Activated effector memory CD4-positive, alpha-beta T cell treated with anti-CD3 and anti-CD28 coated beads, Interleukin-2, amount 50 U/mL, for 16 hours (primary cell): ENCODE measurements around the gene PKD2.
"Not testable (repeated sequence)": the region's sequence is repeated elsewhere in the genome, so short reads cannot be mapped to it uniquely, and the experiment has no call there.

ENCODE experiments used
- DNase-seq: peaks from one replicate; pipeline ENCODE4 v3.0.0-alpha.2; 2020

PKD2 gene

DNA sequence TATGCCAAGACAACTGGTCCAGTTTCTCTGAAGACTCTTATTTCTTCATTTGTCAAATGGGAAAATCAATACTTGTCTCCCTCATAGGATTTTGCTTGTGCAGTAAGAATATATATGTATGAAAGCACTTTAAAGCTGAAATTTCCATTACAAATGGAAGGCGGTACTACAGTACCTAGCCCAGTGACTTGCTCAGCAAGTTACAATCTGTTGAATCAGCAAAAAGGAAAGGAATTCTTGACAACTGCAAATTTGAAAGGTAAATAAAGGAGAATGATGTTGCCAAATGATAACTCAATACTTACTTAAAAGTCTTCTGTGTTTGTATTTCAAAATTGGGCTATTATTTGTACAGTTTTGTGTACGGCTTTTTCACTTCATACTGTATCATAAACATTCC lies 71.1 kb downstream of the PKD2 start:
- DNase-seq, result no peak

DNA sequence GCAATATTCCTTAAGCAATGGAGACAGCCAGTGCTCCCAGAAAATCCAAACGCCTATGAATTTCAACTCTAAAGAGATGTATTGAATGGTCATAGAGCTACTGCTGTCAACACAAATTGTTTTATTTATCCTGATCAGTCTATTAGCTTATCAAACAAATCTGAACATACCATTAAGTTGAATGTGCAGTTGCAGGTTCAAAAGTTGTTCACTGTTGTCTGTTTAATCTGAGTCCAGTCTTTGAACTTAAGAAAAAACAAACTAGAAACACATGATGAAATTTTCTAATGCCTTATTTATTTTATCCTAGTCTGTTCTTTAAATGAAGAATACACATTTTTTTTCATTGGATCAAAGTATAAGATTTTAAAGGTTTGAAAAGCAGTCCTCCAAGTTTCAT lies 73.2 kb downstream of the PKD2 start:
- no peak for DNase-seq

DNA sequence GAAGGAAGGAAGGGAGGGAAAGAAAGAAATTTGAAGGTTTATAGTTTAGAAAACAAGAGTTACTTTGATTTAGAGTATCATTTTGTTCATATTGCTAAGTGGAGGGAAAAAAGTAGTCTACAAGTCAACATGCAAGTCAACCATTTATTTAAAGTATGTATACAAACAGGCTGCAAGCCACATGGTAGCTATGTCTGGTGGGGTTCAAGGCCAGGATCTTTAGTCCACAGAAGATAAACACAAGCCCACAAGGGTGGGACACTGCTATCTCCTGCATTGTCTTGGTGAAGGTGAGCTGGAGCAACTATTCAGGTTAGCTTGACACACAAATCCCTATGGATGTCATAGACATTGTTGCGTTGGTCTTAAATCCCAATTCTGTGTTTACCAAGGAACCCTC lies 79.6 kb downstream of the PKD2 start:
- DNase-seq, result no peak

DNA sequence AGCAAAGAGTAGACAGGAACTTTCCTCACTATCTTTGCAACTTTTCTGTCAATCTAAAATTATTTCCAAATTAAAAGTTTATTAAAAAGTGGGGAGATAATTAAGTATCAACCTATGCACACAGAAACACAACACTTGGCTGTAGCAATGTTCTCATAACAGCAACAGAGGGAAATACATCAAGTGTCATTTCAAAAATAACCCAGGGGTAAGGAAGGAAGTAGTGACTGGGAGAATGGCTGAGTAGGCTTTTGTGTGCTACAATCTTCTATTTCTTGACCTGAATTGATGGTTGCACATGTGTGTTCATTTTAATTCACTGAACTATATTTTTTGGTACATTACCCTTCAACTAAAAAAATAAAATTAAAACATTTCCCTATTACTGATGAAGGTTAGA lies 83.5 kb downstream of the PKD2 start:
- no peak for DNase-seq

DNA sequence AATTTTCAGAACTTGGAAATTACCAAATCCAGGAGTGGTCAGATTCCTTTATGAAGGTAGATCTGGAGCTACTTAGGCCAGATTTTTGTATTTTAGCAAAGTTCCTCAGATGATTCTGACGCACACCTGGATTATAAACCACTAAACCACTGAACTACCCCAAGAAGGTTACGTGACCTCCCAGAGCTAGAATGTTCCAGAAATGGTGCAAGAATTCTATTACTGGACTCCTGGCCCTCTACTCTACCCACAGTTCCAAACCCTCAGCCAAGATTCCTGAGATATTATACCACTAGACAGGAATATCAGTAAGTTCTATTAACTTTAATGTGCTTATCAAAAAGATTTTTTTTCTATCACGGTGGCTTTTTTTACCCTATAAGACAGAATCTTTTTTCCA lies 83.9 kb downstream of the PKD2 start:
- DNase-seq, result no peak

DNA sequence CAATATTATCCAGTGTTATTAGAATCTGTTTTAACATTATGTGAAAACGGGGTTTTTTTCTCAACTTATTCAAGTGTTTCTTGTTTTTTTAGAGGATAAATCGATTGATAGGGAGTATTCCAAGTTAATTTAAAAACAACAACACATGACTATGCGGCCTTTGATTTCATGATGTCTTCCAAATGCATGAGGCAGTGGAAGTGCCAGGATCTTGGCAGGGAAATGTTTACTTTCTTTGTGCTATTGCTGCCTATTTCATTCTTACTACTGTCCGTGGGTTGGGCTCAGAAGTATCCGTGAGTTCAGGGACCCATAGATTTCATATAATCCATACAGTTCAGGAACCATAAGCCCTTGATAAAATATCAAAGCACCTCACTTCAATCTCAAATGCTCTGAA lies 86.4 kb downstream of the PKD2 start:
- DNase-seq, result no peak

DNA sequence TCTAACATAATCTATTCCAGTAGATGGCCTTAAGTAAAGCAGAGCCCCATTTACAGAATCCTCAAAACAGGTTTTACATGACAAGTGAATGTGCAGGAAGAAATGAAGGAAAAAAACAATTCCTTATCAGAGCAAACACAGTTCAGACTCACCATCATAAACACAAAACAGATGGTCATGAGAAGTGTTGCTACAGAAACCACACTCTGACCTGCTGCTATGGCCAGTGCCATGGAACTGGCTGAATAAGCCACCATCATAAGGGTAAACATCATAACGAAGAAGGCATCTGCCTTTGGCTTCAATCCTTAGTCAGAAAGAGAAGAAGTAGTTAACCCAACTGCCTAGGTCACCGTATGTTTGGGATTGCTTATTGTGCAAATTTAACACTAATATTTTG lies 89.9 kb downstream of the PKD2 start:
- no peak for DNase-seq

DNA sequence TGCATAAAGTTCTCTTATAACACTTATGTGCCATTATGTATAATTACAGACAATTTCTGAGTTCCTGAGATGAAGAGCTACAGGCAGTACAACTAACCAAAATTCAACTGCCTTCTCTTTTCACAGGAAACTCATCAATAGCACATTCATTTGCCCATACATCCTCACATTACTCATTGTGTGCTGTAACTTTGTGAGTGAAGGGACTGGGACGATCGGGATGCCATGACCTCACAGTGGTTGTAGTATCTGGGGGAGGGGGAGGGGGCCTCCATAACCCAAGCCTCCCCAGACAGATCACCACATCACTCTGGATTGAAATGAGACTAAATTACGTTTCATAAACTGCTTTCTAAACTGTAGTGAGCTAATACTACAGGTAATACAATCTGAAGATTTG lies 90.3 kb downstream of the PKD2 start:
- no peak for DNase-seq

DNA sequence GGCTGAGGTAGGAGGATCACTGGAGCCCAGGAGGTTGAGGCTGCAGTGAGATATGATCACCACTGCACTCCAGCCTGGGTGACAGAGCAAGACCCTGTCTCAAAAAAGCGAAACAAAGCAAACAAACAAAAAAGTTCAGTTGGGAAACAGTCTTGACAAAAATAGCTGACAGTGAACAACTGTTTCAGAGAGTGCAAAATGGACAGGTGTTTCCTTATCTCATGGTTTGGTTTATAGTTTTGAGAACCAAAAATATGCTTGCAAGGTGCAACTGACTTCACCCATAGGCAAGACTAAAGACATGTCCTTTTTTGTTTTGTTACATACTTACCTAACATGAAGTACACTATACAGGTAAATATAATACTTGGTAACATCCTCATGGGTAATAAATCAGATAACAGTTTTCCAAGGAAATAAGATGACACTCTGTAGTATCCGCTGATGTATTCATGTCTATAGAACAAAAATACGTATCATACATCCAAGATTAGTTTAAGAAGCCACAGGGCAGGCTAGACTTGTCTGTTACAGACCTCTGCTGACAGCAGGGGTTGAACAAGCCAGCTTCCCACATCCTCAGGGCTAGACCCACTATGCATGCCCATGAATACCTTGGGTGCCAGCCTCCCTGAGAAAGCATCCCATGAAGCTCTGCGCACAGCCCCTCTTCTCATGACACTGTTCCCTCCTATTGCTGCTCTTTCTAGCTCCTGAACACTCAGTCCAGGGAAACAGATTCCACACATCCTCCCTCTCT lies 91.7 kb downstream of the PKD2 start:
- DNase-seq, result no peak

DNA sequence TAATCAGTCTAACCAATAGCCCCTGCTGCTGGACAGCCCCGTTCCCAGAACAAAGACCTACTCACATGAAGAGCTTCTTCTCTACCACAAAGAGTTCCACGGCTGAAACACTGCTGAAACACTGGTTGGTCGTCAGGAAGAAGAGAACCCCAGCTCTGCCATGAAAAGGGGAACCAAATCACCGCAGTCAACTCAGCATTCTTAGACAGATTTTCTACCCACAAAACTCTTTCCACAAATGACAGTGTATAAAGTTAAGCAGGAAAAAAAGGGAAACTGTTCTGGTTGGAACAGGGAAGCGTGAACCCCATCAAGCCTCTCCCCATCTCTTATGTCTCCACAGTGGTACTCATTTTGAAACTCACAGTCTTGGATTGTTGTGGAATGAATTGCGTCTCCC lies 93.7 kb downstream of the PKD2 start:
- no peak for DNase-seq

DNA sequence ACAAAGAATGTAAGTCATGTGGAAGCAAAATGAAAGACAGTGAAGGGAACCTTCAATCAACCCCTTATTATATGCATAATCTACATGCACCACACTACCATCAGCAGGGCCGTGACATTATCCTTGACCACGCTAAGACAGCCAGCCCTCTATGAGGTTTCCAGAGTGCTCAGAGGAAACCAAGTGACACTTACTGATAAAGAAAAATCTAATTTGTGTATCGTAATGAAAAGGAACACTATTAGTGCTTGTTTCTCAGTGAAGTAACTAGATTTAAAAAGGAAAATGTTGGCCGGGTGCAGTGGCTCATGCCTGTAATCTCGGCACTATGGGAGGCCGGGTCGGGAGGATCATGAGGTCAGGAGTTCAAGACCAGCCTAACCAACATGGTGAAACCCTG lies 94.6 kb downstream of the PKD2 start:
- DNase-seq, result no peak

DNA sequence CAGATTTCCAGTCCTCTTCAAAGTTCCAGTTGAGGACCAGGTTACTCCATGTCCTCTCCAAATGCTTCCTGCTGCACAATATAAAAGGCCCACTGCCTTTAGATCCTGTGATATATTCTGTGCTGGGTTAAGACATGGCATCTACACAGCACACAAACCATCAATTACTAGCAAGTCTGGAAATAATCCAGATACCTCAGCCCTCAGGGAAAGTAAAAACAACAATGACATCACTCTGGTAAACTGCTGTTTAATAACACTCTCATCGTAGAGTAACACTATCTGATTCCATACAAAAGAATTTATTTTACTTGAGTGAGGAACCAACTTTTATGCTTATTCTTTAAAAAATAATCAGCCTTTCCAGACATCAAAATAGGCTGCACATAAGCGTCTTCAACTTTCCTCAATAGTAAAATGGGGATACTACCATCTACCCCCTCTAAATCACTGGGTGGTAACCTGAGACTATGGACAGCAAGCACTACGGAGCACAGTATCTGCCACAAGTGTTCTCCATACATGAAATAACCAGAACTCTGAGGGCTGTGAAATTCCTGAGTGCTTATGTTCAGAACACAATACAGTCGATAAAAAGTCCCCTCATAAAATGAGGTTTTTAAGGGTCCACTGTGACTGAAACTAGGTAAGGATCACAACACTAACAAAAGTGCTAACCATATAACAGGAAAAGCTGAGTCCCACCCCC lies 97.6 kb downstream of the PKD2 start:
- DNase-seq, result no peak

DNA sequence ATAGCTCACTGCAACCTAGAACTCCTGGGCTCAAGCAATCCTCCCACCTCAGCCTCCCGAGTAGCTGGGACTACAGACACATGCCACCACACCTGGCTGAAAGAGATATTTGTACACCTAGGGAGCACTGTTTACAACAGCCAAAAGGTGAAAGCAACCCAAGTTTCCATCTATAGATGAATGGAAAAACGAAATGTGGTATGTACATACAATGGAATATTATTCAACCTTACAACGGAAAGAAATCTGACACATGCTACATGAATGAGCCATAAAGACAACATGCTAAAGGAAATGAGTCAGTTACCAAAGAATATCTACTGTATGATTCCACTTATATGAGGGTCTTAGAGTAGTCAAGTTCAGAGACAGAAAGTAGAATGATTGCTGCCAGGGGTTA lies 98.8 kb downstream of the PKD2 start:
- DNase-seq, result no peak

DNA sequence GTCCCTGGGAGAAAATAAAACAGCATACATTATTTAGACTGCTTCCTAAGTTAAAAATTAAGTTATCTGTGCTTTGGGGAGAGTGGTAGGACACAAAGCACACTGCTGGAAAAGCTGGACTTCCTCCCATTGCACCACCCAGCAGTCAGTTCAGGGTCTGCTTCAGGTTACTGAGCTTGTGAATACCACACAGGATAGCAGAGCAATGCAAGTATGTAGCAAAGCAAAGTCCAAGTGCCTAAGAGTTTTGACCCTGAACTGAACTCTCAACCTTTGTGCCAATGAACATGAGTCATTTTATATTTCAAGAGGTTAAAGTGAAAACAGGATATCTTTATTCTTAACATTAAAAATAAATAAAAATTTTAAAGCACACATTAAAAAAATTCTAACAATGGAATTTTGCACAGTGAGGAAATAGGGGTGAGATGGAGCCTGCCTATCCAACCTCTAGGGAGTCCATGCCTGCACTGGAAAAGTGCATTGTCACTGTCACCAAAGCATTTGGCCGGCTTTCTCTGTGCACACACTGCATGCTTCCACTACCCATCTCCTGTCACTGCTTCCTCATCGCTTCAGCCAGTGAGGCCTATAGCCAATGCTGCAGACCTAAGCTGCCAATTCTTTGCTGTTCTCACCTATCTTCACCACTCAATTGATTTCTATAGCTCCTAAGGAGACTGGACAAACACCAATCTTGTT lies 100.1 kb downstream of the PKD2 start:
- no peak for DNase-seq

DNA sequence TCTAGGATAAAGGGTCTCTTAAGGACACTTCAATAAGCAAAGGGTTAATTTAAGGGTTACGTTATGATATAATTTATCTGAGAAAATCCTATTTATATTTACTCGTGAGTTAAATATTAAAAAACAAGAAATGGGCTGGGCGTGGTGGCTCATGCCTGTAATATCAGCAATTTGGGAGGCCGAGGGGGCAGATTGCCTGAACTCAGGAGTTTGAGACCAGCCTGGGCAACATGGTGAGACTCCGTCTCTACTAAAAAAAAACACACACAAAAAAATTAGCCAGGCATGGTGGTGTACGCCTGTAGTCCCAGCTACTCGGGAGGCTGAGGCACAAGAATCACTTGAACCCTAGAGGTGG lies 100.7 kb downstream of the PKD2 start:
- not testable (repeated sequence) for DNase-seq

DNA sequence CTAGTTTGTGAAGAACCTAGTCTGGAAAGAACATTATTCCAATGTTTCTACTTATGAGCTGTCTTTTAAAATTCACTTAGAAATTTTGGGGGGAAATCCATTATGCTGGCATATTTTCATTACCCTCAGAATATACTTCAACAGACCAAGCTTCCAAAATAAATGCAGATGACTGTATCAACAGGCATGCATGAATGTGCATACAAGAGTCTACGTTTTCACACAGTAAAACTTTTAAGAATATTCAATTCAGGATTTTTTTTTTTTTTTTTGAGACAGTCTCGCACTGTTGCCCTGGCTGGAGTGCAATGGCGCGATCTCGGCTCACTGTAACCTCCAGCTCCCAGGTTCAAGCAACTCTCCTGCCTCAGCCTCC lies 101.3 kb downstream of the PKD2 start:
- DNase-seq, result no peak

DNA sequence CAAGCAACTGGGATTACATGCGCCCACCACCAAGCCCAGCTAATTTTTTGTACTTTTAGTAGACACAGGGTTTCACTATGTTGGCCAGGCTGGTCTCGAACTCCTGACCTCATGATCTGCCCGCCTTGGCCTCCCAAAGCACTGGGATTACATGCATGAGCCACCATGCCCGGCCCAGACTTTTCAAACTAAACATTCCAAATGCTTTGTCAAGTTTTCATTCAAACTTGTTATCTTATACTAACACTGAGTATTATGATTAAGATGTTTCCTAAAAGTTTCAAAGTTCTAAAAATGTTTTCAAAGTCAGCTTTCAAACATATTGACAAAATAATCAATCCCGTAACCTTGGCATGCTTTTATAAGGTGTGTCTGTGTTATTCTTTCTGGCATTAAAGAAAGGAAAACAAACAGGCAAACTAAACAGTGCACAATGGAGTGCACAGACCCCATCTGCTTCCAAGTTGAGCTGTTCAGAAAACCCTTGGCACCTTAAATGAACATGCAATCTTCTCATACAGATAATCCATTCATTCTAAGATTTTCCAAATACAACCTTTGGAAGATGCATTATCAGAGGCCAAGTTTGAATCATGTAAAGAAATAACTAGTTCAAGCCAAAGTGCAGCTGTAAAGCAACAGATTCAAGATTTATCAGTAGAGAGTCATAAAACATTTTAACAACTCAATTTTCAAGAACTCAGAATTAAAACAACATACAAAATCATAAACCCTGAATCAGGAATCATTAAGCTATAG lies 101.9 kb downstream of the PKD2 start:
- no peak for DNase-seq

DNA sequence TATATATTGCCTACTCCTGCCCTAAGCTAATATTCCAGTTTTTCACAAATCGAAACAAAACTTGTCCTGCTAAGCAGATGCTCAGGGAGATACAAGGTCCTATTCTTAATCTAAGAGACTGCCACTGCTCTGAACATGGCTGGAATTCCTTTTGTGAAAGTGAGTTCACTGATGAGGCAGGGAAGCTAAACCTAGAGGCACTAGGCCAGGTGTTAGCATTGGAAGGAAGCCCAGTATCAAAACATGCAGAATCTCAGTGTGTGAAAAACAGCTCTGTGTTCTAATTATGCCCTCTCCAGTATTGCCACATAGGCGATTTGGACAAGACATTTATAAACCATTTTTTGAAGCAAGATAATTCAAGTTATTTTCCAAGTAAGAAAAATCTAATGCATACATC lies 103.4 kb downstream of the PKD2 start:
- DNase-seq, result no peak

DNA sequence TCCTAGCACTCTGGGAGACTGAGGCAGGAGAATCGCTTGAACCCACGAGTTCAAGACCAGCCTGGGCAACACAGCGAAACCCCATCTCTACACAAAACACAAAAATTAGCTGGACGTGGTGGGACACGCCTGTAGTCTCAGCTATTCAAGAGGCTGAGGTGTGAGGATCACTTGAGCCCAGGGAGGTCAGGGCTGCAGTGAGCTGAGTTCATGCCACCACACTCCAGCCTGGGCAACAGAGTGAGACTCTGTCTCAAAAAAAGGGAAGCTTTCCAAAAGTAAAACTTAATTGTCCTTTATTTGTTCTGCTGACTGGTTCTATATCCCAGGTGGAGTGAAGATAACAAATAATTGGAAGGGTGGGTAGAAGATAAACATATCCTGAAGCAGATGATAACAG lies 105.4 kb downstream of the PKD2 start:
- no peak for DNase-seq

DNA sequence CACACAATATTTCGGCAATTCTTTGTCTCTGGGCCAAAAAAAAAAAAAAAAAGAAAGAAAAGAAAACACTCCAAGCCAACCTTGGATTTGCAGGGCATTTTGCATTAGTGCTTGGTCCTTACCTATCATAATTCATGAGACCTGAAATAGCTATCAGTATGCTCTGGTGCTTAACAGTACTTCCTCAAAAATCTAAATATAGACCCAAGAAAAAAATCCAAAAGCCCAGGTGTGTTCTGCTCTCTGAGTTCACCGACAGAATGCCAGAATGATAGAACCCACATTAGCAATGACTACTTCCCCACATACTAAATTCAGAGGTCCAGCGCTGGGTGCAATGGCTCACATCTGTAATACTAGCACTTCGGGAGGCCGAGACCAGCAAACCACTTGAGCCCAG lies 108.2 kb downstream of the PKD2 start:
- no peak for DNase-seq

DNA sequence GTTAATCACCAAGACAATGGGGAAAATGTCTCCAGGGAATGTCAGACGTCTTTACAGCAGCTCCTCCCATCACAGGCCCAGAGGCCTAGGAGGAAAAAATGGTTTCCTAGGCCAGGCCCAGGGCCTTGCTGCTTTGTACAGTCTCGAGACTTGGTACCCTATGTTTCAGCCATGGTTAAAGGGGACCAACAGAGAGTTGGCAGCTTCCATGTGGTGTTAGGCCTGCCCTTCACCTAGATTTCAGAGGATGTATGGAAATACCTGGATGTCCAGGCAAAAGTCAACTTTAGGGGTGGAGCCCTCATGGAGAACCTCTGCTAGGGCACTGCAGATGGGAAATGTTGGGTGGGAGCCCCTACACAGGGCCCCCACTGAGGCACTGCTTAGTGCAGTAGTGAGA lies 112.5 kb downstream of the PKD2 start:
- DNase-seq, result no peak

DNA sequence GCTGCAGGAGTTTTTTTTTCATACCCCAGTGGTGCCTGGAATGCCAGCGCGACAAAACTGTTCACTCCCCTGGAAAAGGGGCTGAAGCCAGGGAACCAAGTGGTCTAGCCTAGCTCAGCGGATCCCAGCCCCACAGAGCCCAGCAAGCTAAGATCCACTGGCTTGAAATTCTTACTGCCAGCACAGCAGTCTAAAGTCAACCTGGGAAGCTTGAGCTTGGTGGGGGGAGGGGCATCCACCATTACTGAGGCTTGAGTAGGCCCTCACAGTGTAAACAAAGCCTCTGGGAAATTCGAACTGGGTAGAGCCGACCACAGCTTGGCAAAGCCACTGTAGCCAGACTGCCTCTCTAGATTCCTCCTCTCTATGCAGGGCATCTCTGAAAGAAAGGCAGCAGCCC lies 114.8 kb downstream of the PKD2 start:
- not testable (repeated sequence) for DNase-seq
